ENCODE data around the gene SLC6A8.
A peak's percentile ranks its signal among the peaks of the same experiment; 100 is the strongest.

SLC6A8 gene

DNA sequence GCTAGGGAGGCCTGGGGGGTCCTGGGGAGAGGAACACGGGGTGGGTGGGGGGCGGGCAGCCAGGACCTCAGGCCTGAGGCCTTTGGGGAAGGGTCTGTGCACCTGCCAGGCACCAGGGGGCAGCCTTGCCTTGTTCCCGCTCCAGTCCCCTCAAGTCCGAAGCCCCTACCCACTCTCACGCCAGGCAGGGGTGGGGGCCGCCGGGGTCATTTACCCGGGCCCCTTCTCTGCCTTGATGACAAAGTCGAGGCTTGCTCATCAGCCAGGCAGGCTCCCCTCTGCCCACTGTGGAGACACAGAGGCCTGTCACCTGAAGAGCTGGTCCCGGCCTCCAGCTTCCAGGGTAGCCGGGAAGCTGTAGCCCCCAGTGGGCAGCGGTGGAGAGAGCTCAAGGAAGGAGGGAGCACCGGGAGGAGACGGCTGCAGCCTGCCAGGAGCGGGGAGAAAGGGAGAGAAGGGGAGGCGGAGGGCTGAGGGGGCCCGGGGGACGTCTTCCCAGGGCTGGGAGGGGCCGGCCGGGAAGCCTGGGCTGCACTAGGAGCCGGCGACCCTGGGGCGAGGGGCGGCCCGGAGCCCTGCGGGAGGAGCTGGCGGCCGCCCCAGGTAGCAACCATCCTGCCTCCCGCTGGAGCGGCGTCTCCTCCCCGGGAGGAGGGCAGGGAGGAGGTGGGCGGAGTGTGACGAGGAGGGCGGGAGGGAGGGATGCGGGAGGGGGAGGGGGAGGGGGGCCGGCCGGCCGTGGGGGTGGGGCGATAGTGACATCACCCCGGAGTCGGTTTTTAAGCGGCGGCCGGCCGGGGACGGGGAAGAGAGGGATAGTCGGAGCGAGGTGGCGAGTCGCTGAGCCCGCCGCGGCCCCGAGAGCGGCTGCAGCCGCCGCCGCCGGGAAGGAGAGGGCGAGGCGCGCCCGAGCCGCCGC lies at the start of gene SLC6A8:
Gene SLC6A8 (plus strand): TSS at position 806 of the 919 bp plus-strand sequence. CDS start 649 bp downstream, outside the sequence.
- peak; percentile 68 for DNase-seq

DNA sequence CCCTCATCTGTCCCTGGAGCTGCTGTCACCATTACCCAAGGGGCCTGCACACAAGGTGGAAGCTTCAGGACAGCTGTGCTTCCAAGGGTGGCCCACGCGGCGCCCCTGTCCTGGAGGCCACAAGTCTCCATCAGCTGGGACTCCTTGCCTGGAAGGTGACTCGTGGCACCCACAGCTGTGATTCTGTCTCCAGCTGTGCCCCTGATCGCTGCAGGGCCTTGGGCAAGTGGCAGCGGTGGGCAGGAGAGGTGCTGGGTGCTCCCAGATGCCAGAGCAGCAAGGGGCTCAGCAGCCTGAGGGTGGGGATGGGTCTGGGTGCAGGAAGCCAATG lies 49.7 kb upstream of the SLC6A8 start:
- no peak for DNase-seq

DNA sequence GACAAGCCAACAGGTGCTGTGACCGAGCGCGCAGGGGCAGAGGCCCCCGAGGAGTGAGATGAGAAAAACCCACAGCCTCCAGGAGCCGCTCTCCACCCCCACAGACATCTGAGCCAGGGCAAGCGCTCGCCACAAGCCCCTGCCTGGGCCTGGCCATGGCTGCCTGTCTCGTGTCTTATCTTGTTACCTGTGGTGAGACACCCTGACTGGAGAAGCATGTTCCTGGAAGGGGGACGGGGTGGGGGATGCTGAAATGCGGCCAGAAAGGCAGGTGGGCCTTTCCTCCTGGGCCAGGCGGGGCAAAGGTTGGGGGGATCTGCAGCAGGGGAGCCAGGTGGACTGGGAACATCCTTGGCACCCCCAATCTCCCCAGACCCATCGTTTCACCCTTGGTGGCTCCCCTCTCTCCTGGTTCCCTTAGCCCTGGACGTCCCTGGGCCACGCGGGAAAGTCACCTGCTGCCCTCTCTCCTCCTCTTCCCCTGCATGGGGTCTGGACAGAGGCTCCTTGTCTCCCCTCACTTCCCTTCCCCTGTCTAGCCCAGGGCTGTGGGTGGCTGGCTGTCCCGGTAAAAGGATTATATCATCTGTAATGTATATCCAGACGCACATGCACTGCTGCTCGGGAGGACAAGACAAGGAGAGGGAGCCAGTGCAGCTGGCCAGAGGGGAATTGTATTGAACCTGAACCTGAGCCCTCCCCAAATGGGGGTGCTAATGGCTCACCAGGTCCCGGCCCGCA lies 49.1 kb upstream of the SLC6A8 start:
- no peak for DNase-seq

DNA sequence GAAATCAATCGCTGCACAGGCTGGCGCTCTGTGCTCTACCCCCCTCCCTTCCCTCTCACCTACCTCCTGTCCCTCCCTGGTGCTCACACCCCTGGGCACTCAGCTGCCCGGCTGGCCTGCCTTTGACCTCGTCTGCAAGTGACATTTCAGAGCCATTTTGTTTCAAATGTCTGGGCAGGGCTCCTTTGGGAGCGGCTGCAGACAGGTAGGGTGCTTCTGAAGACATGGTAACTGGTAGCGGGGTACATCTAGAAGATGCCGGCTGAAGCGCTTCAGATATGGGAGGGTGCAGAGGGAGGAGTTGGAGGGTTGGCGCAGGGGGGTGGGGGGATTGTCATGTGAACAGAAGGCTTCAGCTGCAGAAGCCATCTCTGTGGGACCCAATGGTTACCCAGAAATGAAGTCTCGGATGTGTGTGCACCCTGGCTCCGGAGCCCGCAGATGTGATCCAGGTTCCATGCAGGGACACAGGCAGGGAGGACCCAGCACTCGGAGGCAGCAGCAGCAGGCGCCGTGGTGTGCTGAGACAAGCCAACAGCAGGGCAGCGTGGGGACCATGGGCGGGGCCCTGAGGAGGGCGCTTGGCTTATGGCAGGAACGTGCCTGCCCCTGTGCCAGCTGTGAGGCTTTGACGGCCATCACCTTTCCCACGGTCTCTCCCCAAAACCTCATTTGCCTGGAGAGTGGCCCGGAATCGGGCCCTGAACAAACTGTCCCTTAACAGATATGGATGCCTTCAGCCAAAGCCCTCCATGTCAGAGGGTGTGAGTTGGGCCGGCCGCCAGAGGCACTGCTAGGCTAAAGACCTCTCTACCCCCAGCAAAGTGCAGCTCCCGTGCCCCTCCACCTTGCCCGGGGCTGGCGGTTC lies 48.3 kb upstream of the SLC6A8 start:
- no peak for DNase-seq

DNA sequence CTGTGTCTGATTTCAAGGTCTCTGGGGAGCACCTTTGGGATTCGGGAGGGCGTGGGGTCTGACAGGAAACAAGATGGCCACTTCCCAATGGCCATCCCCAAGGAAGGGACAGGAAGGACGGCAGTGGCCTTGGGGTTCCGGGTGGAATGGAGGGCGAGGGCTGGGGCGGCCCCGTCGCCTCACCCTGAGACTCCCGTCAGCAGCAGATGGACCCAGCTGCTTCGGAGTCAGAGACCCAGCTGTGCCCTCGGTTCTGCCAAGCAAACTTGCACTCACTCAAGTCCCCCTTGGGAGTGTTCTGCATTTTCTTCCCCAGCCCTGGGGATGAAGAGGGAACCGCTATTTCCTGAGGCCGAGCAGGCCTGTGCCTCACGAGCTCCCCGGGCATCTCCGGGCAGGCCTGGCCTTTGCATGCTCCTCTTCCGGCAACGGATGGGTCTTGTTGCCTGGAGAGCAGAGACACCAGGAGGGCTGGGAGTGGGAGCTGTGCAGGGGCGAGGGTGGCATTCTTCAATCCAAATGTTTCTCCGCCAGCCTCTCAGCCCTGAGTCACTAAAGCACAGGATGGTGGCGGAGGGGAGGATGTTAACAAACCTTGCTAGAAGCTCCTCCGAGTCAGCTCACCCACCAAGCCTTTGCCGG lies 47.6 kb upstream of the SLC6A8 start:
- DNase-seq, result no peak

DNA sequence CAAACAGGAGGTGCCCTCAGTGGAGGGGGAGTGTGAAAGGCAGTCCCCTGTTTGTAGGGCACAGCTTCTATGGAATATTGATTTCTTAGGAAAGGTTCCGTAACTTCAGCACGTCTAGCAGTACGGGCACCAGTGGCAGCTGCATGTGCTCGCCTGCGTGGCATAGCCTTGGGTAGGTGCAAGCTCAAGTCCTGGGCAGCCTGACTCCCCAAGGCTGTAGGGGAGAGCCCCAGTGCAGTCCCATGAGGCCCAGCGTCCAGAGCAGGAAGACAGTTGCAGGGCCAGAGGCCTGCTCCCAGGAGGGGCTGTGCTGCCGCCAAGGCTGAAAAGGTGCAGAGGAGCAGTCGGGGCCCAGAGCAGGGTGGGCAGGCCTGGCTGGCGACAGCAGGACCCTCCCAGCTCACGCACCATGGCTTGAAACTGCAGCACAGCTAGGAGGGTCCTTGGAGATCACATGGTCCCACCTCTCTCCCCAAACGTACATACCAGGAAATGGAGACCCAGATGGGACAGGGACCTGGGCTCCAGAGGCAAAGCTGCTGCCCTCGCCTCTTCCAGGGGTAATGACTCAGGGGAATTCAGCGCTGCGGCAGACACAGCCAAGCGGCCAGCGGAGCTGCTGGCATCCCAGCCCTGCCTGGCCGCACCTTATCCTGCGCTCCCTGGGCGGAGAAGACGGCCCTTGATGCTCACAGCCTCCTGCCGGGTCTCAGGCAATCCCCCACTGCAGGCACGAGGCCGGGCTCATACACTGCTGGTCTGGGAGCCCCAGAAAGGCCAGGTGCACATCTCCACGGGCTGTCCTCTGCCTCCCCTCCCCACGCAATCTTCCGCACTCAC lies 46.8 kb upstream of the SLC6A8 start:
- DNase-seq, result no peak

DNA sequence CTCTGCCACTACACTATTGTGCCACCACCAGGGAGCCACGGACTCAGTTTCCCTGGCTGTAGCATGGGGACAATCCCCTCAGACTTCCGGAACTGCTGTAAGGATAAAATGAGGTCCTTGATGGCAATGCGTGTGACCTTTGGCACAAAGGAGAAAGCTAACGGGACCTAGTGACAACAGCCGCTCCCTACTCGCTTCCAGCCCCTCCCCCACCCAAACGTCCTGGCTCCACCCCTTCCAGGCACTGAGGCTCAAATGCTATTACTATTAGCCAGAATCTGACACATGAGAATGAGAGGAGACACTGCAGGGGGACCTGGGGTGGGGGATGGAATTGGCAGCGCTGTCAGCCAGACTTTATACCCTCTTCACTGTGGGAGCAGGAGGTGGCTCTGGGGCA lies 46.1 kb upstream of the SLC6A8 start:
- no peak for DNase-seq

DNA sequence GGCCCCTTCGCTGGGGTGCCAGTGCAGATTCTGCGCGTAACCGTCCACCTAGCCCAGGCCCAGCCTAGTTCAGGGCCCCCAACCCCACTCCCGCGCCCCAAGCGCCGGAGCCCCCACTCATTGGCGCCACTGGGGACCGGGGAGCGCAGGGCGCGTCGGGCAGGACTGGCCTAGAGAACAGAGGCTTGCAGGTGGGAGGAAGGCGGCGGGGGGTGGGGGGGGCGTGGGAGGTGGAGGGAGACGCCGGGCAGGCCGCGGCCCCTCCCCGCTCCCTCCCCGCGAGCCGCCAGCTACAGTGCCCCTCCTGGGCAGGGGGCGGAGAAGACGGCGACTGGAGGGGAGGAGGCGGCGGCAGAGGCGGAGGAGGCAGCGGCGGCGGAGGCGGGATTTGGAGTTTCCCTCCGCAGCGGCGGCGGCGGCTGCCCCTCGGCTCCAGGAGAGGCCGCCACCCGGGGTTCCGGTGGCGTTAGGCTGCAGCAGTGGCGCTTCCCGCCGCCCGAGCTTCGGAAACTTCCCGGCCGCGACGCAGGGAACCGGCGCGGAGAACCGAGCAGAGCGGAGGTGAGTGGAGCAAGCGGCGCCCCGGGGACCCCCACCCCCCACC lies 45.6 kb upstream of the SLC6A8 start:
- DNase-seq, result no peak

DNA sequence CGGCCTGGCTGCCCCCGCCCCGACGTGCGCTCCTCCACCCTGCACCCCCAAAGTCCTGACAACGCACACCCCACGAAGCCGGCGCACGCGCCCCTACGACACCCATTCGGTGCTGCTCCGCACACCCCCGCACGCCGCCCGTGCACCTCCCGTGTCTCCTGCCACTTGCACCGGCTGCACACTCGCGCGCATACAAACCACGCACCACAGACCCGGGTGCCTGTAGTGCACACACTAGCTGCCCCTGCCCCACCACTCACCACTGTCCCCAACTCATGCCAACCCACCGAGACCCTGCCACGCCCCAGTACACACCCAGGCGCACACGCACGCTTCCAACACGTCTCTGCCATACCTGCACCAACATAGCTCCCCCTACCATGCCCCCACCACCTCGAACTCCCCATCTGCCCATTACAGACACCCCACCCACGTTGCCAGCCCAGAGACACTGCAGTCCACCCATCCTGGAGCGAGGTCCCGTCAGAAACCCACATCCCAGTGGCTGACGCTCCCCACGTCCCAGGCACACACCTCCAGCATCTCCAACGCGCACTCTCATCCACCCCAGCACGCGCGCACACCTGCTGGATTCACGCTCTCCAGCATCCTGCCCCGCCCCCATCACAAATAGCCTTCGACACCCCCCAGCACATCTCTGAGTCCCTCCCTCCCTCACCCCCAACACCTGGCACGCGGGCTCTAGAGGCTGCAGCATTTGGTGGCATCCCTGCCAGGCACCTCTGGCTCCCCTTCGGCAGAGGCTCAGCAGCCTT lies 44.9 kb upstream of the SLC6A8 start:
- no peak for DNase-seq

DNA sequence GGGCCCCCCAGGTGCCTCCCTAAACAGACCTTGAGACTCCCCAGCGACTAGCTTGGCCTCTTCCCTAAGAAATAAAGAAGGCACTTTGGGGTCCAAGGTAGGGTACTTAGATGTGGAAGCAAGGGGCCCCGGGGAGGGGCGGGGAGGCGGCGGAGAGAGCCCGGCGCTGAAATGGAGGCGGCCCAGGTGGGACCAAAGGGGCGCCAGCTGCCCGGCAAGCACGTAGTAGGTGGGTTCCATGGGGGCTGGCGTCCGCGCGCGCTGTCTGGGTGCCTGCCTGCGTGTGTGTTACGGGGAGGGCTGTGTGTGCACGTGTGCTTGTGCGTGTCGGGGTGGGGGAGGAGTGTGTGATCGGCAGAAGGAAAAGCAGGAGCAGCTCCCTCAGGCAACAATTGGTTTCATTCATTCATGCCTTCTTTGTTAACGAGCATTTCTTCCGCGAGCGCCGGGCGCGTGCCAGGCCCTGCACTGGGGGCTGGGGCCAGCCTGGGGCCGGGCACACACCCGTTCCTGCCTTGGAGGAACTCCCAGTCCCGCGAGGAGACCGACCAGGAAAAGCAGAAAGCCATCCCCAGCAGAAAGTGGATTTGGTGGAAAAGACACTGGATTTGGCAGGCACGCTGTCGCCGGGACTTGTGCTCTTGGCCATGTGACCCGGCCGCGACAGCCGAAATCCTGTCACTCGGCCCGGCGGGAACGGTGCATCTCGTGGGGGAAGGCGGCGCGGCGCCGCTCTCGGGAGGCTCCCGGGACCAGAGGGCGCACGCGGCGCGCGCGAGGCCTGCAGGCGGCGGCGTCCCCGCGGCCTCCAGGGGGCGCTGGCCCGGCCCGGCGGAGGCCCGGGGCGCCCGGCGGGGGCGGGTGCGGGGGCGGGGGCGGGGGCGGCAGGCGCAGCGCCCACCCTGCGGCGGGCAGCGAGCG lies 44.0 kb upstream of the SLC6A8 start:
- DNase-seq, result no peak

DNA sequence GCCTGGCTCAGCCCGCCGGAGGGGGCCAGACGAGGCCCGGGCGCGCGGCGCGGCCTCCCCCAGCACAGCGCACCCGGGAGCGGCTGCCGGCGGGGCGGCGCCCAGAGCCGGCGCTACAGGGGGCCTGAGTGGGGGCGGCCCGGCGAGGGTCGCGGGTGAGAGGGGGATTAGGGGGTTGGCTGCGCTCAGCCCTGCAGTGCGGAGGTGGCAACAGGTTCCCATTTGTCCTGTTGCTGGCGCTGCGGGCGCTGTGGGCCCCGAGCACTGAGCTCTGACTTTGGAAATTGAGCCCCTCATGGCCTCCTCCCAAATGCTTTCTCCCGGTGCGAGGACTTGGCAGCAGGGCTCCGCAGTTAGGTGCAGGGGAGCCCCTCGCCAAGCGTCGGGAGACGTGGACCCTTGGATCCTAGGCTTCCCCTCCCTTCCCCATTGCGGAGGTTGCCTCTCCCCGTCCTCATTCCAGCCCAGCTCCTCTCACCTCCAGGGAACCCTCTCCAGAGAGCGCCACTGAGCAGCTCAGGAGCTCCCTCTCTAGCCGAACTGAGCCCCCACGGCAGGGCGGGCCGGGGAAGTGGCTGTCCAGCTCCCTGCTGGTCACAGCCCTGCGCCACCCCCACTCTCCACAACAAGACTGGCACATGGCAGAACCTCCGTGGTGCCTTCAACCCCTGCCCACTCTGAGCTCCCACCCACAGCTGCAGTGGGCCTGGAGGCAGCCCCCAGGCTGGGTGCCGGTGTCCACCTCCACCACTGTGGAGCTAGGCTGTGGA lies 43.2 kb upstream of the SLC6A8 start:
- no peak for DNase-seq

DNA sequence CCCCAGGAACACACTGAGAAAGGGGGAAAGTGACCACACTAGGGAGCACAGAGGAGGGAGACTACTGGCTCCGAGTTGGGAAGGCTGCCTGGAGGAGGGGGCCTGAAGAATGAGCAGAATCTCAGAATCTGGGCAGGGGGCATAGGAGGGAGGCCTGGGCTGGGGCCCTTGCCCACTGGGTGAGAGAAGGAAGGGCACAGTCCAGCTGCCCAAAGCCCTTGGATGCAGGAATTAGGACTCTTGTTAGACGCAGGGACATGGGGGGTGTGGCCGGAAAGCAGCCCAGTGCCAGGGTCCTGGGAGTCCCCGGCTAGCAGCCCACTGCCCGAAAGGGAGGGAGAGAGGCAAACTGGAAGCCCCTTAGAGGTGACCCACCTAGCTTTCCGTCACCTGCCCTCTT lies 42.6 kb upstream of the SLC6A8 start:
- DNase-seq, result no peak

DNA sequence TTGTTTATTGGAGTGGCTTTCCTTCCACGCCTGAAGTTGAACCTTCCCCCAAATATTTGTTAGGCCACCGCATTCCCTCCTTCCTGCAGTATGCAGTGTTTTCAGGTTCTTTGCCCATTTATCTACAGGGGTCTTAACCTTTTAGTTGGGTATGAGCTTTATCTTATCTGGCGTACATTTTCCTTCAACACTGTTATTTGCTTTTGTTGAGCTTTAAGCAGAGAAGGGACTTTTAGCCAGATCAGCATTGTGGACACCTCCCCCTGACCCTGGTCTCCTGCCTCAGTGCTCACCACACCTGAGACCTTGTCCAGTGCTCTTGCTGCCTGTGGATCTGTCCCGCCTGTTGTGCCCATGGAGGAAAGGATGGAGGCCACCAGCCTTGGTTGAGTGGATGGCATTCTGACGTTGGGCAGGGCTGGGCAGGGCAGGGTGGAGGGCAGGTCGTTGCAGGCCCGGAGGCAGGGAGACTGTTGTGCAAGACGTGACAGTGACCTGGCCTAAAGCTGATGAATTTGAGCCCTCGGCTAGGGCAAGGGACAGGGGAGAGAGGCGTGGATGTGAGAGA lies 41.7 kb upstream of the SLC6A8 start:
- no peak for DNase-seq

DNA sequence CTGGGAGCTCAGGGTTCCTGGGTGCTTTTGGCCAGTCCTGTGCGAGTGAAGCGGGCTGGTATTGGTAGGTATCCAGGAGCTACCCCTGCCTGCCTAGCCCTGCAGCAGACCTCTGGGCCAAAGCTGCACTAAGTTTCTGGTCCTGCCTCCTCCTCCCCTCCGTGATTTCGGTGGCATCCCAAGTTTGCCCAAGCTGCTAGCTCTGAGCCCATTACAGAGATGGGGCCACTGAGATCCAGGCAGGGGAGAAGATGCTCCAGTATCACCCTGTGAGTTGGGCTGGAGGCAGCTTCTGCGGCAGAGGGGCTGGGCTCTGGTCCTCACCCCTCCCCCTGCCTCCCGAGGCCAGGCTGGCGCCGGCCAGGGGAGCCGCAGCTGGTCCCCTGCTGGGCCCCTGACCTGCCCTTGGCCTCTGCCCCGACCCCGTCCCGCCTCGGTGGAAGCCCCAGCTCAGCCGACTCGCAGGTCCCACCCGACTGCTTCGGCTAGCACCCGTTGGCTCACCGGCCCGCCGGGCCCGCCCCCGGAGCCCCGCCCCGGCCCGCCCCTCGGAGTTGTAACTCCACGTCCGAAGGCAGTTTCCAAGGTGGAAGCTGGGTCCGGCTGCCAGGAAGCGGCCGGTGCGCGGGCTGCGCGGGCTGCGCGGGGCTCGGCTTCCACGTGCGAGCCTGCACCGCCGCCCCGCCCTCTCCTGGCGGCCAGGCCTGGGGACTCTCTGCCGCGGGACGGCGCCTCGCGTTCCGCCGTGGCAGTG lies 40.9 kb upstream of the SLC6A8 start, which contains the start of gene DUSP9:
Gene DUSP9 (plus strand): TSS at position 584 of the 754 bp plus-strand sequence. CDS start 751 bp downstream, outside the sequence.
- DNase-seq, result no peak

DNA sequence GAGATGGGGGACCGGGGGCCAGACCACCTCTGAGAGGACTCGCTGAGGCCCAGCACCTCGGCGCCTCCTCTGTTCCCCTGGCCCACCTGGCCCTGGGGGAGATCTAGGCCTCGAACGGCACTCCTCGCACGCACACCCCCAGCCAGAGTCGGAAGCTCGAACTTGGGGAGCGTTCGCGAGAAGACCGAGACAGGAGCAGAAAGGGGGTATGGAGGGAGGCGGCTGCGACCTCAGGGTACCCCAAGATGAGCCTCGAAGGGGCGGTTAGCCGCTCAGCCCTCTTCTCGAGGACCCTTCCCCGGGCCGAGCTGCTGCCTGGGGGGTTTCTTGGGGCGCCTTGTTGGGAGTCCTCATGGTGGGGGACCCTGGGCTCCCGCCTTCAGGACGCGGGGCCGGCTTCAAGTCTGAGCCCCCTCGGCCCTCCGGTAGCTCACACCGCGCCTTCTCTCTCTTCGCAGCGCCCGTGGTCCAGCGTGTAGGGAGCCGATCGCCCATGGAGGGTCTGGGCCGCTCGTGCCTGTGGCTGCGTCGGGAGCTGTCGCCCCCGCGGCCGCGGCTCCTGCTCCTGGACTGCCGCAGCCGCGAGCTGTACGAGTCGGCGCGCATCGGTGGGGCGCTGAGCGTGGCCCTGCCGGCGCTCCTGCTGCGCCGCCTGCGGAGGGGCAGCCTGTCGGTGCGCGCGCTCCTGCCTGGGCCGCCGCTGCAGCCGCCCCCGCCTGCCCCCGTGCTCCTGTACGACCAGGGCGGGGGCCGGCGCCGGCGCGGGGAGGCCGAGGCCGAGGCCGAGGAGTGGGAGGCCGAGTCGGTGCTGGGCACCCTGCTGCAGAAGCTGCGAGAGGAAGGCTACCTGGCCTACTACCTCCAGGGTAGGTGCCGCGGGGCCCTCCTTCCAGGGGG lies 40.0 kb upstream of the SLC6A8 start:
- no peak for DNase-seq

Measured in NCI-H1436 (cell line).